Memory B cell (primary cell): ENCODE data around the gene C1QTNF1.

Source experiments
- ATAC-seq: fragments of 150-1000 bp; cut with Tn5 transposase; 2 replicates; pipeline ENCODE4 v1.10.0; 2021; ENCODE audit warnings: low read depth, mild to moderate bottlenecking, moderate library complexity
- DNase-seq, 2 donors: peaks; one replicate each; pipeline ENCODE4 v3.0.0; 2022; ENCODE audit warnings: low spot score in 2 of 2
- H3K27ac Mint-ChIP-seq: one replicate; pipeline ENCODE4 v1.8.0; 2022; ENCODE audit warnings: mild to moderate bottlenecking, moderate library complexity, mixed read lengths
- H3K27me3 Mint-ChIP-seq: one replicate; pipeline ENCODE4 v1.8.0; 2022; ENCODE audit warnings: mixed read lengths
- H3K36me3 Mint-ChIP-seq: one replicate; pipeline ENCODE4 v1.8.0; 2022; ENCODE audit warnings: mild to moderate bottlenecking, mixed read lengths
- H3K4me1 Mint-ChIP-seq: one replicate; pipeline ENCODE4 v1.8.0; 2022; ENCODE audit warnings: mixed read lengths
- H3K4me3 Mint-ChIP-seq: one replicate; pipeline ENCODE4 v1.8.0; 2022; ENCODE audit warnings: mild to moderate bottlenecking, moderate library complexity, mixed read lengths
- H3K9me3 Mint-ChIP-seq: one replicate; pipeline ENCODE4 v1.8.0; 2022; ENCODE audit warnings: mixed read lengths

C1QTNF1 gene

DNA sequence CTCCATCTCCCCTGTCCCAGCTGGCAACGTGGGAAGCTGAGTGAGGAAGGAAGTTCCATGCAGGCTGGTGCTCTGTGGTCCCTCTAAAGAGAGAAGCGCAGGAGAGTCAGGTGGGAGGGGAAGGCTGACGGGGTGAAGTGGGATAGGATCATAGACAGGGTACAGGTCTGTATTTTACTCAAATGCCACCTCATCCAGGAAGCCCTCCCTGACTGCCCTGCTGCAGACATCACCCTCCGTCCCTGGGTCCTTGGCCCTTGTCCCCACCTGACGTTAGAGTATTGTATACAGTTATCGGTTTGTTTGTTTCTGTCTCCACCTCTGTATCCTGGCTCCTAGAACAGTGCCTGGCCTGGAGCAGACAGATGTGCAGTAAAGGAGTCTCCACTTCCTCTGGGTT lies 26.1 kb upstream of the C1QTNF1 start:
- Mint-ChIP-seq H3K36me3 (peaks cover 31% of the 10 kb centered on the region), H3K27me3 (no peaks in the 10 kb centered on the region), H3K4me3 (no peak overlapping the region), H3K4me1 (peaks cover 17% of the 10 kb centered on the region), H3K27ac (no peak overlapping the region), H3K9me3 (no peaks in the 10 kb centered on the region)
- ATAC-seq (no peak), DNase-seq (no peak)

DNA sequence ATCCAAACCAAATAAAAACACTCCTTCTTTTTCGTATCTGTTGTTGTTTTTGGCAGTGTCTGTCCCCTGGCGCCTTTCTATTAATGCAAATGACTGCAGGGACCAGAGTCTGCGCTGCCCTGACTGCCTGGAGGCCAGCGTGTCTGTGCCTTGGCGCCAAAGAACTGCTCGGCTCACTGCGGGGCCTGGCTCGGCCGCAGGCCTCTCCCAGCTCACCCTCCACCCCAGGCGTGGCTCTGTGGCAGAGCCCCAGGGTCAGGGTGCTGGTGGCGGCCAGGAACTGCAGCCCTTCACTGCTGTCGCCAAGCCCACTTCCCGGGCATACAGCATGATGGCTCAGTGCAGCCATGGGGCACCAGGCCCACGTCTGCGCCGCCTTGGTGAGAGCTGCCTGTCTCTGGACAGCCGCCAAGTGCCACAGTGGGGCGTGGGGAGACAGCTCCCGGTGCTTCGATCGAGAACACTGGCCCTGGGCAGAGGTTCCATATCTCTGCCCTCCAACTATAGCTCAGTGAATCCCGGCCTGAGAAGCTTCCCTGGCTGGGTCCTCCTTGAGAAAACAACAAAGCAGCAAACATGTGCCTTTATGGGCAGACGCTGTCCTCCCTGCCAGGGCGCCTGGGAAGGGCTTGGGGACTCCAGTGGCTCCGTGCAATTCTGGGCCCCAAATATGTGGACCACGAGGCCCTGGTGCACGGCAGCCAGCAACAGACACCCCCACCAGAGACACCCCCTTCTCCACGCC lies 25.5 kb upstream of the C1QTNF1 start:
- Mint-ChIP-seq H3K4me3 (no peak overlapping the region), H3K27me3 (no peaks in the 10 kb centered on the region), H3K36me3 (peaks cover 27% of the 10 kb centered on the region), H3K9me3 (no peaks in the 10 kb centered on the region), H3K4me1 (peaks cover 14% of the 10 kb centered on the region), H3K27ac (no peak overlapping the region)
- DNase-seq (no peak), ATAC-seq (no peak)

DNA sequence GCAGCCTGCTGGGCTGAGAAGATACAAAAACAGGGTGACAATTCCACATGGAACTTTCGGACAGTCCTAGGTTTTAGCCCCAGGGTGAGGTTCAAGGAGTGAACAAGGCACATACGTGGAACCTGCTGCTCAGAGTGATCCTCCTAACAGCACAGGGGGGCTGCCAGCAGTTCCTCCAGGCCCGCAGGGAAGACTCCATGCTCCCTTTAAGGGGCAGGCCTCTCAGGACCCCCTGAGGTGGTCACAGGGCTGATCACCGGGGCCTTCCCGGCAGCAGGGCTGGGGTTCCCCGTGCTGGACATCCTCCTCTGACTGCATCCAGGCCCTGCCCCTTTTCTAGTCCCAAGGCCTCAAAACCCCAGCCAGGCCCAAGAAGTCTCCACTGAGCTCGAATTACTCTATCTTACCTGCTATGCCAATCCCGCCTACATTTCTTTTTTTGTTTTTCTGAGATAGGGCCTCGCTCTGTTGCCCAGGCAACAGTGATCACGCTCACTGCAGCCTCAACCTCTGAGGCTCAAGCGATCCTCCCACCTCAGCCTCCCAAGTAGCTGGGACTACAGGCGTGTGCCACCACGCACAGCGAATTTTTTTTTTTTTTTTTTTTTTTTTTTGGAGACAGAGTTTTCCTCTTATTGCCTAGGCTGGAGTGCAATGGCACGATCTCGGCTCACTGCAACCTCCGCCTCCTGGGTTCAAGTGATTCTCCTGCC lies 24.8 kb upstream of the C1QTNF1 start:
- Mint-ChIP-seq H3K36me3 (peaks cover 25% of the 10 kb centered on the region), H3K9me3 (no peaks in the 10 kb centered on the region), H3K4me3 (no peak overlapping the region), H3K27me3 (no peaks in the 10 kb centered on the region), H3K27ac (no peak overlapping the region), H3K4me1 (peaks cover 16% of the 10 kb centered on the region)
- ATAC-seq (no peak), DNase-seq (no peak)

DNA sequence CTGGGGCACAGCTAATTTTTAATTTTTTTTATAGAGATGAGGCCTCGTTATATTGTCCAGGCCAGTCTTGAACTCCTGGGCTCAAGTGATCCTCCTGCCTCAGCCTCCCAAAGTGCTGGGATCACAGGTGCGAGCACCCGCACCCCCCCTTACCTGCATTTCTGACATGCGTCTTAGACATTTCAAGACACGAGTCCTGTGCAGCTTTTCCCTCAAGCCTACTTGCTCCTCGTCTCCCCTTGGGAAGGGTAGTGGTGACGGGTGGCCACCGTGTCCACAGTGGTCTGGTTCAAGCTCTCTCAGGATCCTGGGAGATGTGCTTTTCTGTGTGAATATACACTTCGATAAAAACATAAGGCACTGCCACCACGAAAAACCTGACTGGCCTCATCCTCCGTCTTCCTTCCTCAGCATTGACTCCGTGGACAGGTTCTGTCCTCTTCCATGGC lies 24.0 kb upstream of the C1QTNF1 start:
- Mint-ChIP-seq H3K36me3 (peaks cover 25% of the 10 kb centered on the region), H3K27ac (no peak overlapping the region), H3K9me3 (no peaks in the 10 kb centered on the region), H3K4me3 (no peak overlapping the region), H3K4me1 (peaks cover 16% of the 10 kb centered on the region), H3K27me3 (no peaks in the 10 kb centered on the region)
- DNase-seq (no peak), ATAC-seq (no peak)

DNA sequence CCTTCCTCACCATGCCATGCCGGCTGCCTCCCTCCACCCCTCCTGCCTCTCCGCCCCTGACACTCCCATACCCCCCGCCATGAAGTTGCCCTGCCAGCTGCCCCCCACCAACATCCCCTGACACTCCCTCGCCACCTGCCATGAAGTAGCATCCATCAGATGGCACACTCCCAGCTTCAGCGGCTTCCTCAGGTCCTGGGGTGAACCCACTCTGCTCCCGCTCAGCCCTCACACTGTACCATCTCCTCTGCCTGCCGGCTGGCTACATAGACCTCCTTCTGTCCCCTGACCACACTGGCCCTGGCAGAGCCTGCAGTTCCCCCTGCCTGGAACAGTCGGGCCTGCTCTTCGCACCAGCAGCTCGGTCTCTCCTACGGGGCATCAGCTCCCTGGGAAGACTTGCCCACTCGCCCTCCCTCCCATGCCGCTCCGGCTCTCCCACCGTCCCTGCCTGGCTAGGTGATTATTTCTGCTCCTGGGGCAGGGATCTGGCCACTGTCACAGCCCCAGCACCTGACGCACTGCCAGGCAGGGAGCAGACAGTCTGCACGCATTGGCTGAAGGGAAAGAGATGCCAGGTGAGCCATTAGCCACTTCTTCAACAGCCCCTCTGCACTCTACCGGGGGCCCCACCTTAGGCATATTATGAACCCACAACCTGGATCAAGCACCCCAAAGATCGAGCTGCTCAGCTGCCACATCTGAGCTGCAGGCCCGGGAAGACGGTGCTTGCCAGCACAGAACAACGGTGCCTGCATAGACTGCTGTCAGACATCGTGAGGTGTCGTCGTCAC lies 23.4 kb upstream of the C1QTNF1 start:
- H3K4me1 Mint-ChIP-seq, result peaks cover 17% of the 10 kb centered on the region
- H3K36me3 Mint-ChIP-seq, result peaks cover 23% of the 10 kb centered on the region
- peak overlapping the region; percentile 67 for H3K27ac Mint-ChIP-seq
- ATAC-seq (no peak), DNase-seq (no peak)
- no peaks in the 10 kb centered on the region for H3K27me3 Mint-ChIP-seq
- no peaks in the 10 kb centered on the region for H3K9me3 Mint-ChIP-seq
- no peak overlapping the region for H3K4me3 Mint-ChIP-seq

DNA sequence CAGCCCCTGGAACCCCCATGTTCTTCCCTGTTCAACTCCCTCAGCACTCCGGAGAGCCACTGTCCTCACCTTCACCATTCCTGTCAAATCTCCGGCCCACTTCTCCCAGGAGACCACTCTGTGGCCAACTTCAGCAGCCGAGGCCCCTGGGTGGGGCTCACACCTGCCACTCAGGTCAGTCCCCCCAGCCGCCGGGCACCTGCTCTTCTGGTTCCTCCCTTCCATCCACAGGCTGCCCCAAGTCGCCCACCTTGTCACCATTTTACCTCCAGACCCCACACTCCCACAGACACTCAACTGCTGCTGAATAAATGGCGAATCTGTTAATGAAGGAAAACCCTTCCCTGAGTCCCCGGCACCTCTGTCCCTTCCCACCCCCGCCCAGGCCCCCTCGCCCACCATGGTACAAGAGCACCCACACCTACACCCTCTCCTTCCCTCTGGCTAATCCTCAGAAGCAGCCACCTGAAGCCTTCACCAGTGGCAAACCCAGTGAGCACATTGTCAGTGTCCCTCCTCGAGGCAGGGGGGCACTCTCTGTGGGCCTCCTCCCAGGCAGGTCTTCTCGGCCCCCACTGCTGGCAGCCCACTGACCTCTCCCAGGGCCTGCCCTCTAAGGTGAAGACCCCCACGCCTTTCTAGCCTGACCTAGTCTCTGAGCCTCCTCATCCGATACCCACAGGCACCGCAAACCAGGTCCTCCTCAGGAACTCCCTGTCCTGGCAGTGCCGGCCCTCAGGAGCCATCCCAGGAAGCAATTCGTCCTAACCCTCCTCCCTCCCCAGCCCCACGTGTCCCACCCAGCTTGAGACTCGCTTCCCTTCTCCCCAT lies 22.6 kb upstream of the C1QTNF1 start:
- Mint-ChIP-seq H3K27me3 (no peaks in the 10 kb centered on the region), H3K4me3 (no peak overlapping the region), H3K27ac (peak overlapping the region; percentile 67), H3K4me1 (peaks cover 22% of the 10 kb centered on the region), H3K9me3 (no peaks in the 10 kb centered on the region), H3K36me3 (peaks cover 19% of the 10 kb centered on the region)
- DNase-seq (no peak), ATAC-seq (no peak)

DNA sequence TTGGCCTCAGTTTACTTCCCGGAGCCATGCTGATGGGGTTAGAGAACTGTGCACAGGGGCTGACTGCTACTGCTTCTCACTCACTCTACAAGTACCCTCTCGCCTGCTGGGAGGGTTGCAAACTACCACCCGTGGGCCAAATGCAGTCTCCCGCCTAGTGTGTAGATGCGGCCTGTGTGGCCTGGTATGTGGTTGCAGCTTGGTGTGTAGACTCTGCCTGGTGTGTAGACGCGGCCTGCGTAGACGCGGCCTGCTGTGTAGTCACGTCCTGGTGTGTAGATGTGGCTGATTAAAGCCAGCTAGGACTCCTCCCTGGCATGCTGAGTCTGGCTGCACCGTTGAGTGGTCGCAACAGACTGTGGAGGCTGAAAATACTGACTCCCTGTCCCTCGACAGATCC lies 21.7 kb upstream of the C1QTNF1 start:
- DNase-seq (no peak), ATAC-seq (no peak)
- Mint-ChIP-seq H3K27me3 (no peaks in the 10 kb centered on the region), H3K4me1 (peaks cover 27% of the 10 kb centered on the region), H3K27ac (no peak overlapping the region), H3K9me3 (no peaks in the 10 kb centered on the region), H3K4me3 (no peak overlapping the region), H3K36me3 (peaks cover 15% of the 10 kb centered on the region)

DNA sequence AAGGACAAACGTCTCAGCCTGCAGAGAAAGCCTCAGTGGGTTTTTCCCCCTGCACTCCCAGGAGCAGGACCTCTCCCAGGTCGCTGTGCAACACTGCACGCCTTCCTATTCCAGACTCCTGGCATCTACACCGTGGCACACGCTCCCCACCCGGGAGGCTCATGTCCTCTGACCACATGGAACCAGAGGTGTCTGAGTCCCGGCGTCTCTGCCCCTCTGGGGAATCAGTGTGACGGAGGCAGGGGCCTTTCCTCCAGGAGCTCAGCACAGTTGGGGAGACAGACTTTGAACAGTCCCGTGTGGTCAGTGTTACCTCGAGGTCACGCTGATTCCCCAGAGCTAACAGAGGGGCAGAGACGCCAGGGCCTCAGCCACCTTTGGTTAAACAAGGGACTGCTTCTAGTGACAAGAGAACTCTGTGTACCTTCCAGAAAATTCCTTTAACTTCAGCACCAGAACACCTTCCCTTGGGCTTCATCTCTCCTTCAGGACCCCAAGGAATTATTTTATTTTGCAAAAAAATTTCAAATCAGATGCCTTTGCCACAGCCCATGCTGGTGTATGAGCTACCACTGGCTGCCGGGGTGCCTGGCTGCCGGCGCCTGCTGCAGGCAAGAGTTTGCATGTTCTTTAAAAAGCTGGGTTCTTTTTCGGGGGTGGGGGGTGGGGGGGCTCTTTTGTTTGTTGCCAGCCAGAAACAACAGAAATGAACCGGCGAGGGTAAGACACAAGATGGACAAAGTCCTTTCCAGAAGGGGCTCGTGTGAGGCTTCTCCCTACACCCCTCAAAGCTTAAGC lies 21.0 kb upstream of the C1QTNF1 start:
- DNase-seq (no peak), ATAC-seq (no peak)
- no peaks in the 10 kb centered on the region for H3K27me3 Mint-ChIP-seq
- H3K27ac Mint-ChIP-seq, result no peak overlapping the region
- no peak overlapping the region for H3K4me3 Mint-ChIP-seq
- peaks cover 15% of the 10 kb centered on the region for H3K36me3 Mint-ChIP-seq
- no peaks in the 10 kb centered on the region for H3K9me3 Mint-ChIP-seq
- peaks cover 33% of the 10 kb centered on the region for H3K4me1 Mint-ChIP-seq

DNA sequence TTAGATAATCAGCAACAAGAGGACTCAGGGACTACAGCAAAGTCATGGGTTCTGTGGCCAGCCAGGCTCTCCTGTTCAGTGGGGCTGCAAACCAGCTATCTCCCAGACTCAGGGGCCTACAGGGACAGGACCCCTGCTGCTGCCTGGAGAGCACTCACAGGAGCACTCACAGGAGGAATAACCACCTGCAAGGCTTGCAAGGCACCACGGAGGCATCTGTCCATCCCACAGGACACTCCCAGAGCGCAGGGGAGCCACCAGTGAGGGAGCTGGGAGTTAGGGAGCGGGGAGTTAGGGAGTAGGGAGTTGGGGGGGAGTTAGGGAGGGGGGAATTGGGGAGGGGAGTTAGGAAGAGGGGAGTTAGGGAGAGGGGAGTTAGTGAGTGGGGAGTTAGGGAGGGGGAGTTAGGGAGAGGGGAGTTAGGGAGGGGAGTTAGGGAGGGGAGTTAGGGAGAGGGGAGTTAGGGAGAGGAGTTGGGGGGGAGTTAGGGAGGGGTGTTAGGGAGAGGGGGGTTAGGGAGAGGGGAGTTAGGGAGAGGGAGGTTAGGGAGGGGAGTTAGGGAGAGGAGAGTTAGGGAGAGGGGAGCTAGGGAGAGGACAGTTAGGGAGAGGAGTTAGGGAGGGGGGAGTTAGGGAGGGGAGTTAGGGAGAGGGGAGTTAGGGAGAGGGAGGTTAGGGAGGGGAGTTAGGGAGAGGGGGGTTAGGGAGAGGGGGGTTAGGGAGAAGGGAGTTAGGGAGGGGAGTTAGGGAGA lies 20.1 kb upstream of the C1QTNF1 start:
- no peak for ATAC-seq
- no peak overlapping the region for H3K4me3 Mint-ChIP-seq
- peaks cover 40% of the 10 kb centered on the region for H3K4me1 Mint-ChIP-seq
- no peaks in the 10 kb centered on the region for H3K9me3 Mint-ChIP-seq
- no peak for DNase-seq
- H3K27me3 Mint-ChIP-seq, result no peaks in the 10 kb centered on the region
- H3K36me3 Mint-ChIP-seq, result peaks cover 17% of the 10 kb centered on the region
- no peak overlapping the region for H3K27ac Mint-ChIP-seq

DNA sequence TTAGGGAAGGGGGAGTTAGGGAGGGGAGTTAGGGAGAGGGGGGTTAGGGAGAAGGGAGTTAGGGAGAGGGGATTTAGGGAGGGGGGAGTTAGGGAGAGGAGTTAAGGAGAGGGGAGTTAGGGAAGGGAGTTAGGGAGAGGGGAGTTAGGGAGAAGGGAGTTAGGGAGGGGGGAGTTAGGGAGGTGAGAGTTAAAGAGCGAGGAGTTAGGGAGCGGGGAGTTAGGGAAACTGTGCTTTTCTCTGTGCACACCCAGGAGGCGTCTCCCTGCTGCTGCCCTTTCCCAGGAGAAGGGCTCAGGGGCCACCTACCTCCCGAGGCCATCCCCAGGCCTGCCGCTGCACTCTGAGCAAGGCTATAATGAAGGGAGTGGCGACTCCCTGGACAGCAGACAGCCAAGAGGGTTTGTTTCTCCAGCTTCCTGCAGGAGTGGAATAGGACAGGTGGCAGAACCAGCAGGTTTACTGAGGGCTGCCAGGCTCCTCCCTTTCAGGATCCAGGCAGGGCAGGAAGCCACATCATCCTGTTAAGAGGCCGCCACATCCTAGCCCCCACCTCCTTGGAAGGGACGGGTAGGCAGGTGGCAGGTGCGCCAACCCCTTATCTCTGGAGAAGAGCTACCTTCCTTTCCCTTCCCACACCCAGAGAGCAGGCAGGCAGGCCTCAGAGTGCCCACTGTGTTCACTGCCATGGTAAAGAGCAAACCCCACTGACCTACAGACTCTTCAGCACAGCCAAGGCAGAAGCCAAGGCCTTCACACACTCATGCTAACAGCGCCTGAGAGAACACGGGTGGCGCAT lies 18.7 kb upstream of the C1QTNF1 start:
- Mint-ChIP-seq H3K27ac (no peak overlapping the region), H3K4me3 (no peak overlapping the region), H3K27me3 (no peaks in the 10 kb centered on the region), H3K36me3 (peaks cover 14% of the 10 kb centered on the region), H3K9me3 (no peaks in the 10 kb centered on the region), H3K4me1 (peaks cover 43% of the 10 kb centered on the region)
- no peak for DNase-seq
- ATAC-seq, result no peak

DNA sequence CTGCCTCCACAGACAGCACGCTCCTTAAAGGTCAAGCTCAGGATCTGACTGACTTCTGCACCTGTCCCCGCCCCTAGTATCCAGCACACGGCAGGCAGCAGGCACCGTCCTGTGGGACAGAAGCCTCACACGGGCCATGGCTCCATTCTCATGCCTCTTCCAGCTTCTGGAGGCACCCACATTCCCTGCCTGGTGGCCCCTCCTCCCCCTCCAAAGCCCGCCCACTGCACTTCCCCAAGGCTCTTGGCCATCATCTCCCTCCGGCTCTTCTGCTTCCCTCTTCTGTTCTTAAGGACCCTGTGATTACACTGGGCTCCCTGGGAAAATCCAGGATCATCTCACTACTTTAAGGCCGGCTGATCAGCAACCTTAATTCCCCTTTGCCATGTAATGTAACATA lies 17.9 kb upstream of the C1QTNF1 start:
- Mint-ChIP-seq H3K4me3 (no peak overlapping the region), H3K27me3 (no peaks in the 10 kb centered on the region), H3K4me1 (peaks cover 41% of the 10 kb centered on the region), H3K27ac (peak overlapping the region; percentile 58), H3K9me3 (no peaks in the 10 kb centered on the region), H3K36me3 (peaks cover 9% of the 10 kb centered on the region)
- no peak for DNase-seq
- no peak for ATAC-seq
